ENCODE results near the gene ANXA3.

Gene ANXA3

DNA sequence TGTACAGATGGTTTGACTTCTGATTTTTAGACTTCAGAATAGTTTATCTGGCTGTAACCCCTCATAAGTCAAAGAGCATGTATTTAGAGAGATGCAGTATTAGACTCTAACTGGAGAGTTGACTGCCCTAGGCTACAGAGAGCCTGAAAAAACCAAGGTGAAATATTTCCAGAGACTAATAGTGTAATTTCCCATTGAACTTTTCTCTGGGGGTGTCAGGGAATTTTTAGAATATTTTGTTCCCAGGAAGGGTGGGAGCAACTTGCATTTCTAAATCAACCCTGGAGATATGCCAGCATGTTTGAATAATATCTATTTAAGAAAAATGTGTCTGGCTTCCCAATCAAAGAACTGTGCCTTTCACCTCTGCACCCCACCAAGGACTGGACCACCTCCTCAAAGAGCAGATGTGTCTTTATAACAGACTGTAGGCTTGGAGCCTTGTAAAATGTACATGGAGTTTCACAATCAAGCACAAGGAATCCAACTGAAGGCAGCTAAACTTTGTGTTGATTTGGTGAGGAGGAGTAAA is 2.0 kb downstream of the ANXA3 start:
- TF ChIP-seq, protein P1, sequence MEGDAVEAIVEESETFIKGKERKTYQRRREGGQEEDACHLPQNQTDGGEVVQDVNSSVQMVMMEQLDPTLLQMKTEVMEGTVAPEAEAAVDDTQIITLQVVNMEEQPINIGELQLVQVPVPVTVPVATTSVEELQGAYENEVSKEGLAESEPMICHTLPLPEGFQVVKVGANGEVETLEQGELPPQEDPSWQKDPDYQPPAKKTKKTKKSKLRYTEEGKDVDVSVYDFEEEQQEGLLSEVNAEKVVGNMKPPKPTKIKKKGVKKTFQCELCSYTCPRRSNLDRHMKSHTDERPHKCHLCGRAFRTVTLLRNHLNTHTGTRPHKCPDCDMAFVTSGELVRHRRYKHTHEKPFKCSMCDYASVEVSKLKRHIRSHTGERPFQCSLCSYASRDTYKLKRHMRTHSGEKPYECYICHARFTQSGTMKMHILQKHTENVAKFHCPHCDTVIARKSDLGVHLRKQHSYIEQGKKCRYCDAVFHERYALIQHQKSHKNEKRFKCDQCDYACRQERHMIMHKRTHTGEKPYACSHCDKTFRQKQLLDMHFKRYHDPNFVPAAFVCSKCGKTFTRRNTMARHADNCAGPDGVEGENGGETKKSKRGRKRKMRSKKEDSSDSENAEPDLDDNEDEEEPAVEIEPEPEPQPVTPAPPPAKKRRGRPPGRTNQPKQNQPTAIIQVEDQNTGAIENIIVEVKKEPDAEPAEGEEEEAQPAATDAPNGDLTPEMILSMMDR (IDR thresholded peaks at IDR 0.05; ENCODE audit: insufficient read depth, low read depth, low read length, missing control alignments), result no peak
- H3K4me3 ChIP-seq (ENCODE audit: low read length), result no peak overlapping the region
- no peak for DNase-seq (ENCODE audit: low read depth)

DNA sequence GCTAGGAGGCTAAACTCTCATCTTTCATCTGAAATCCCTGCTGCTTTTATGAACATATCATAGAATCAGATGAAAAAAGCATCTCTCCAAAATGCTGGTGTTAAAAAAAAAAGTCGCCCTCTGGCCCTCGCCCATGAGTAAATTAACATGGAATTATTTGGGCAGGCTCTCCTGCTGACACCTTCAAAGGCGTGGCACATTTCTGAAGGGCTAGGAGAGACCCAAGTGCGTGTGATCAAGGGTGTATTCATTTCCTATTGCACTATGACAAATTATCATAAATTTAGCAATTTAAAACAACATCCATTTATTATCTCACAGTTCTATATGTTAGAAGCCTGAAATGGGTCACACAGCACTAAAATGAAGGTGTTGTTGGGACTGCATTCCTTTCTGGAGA is 5.1 kb downstream of the ANXA3 start:
- no peak overlapping the region for H3K4me3 ChIP-seq (ENCODE audit: low read length)
- TF ChIP-seq, protein P1 (IDR thresholded peaks at IDR 0.05; ENCODE audit: insufficient read depth, low read depth, low read length, missing control alignments), result no peak

DNA sequence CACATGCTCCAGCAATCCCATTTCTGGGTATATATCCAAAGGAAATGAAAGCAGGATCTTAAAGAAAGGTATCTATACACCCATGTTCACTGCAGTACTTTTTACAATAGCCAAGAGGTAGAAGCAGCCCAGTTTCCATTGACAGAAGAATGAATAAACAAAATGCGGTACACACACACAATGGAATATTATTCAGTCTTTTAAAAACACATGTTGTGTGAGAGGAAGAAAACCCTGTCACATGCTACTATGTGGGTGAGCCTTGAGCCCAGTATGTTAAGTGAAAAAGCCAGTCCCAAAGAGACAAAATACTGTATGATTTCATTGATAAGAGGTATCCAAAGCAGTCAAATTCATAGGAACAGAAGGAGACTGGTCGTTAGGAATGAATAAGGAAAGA is 6.3 kb downstream of the ANXA3 start:
- no peak for DNase-seq (ENCODE audit: low read depth)
- H3K4me3 ChIP-seq (ENCODE audit: low read length), result no peak overlapping the region
- TF ChIP-seq, protein P1 (IDR thresholded peaks at IDR 0.05; ENCODE audit: insufficient read depth, low read depth, low read length, missing control alignments), result no peak

More for the DNA sequence above, 5.1 kb downstream of the ANXA3 start:
- DNase-seq (ENCODE audit: low read depth), result peak; percentile 70

- no peak overlapping the region for H3K4me3 ChIP-seq (ENCODE audit: low read length)
- peak; percentile 68 for DNase-seq (ENCODE audit: low read depth)
- TF ChIP-seq, protein P1 (IDR thresholded peaks at IDR 0.05; ENCODE audit: insufficient read depth, low read depth, low read length, missing control alignments), result no peak
Measured at GRCh38 chr4:78558410-78558809, 6.8 kb downstream of the ANXA3 start.

DNA sequence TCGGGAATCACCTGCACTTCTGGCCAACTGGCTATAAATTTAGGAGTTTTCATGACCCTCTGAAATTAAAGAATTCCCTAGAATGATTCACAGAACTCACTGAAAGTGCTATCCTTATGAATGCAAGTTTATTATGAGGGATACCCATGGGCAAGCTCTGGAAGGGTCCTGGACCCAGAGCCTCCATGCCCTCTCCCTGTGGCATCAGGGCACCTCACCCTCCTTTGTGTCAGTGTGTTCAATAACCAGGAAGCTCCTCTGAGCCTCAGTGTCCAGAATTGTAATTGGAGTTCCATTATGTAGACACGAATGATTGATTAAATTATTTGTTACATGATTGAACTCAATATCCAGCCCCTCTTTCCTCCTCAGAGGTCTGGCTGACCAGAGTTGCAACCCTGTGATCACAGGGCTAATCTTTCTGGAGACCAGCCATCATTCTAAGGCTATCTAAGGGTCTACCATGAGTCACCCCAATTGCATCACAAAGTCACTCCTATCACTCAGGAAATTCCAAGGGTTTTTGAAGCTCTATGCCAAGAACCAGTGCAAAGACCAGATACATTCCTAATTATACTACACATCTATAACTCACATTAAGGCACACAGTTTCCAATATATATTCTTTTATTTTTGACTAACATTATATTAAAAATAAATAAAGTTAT is 8.9 kb downstream of the ANXA3 start:
- TF ChIP-seq, protein P1 (IDR thresholded peaks at IDR 0.05; ENCODE audit: insufficient read depth, low read depth, low read length, missing control alignments), result no peak
- peak; percentile 79 for DNase-seq (ENCODE audit: low read depth)
- no peak overlapping the region for H3K4me3 ChIP-seq (ENCODE audit: low read length)

GRCh38 chr4:78561677-78562076 is 10.1 kb downstream of the ANXA3 start:
- no peak overlapping the region for H3K4me3 ChIP-seq (ENCODE audit: low read length)
- no peak for DNase-seq (ENCODE audit: low read depth)

More at GRCh38 chr4:78561677-78562076, 10.1 kb downstream of the ANXA3 start:
- TF ChIP-seq, protein P1 (IDR thresholded peaks at IDR 0.05; ENCODE audit: insufficient read depth, low read depth, low read length, missing control alignments), result no peak
